Adrenal gland (tissue), 5 donors: ENCODE results near the gene GALNT18.

Experiments used
- POLR2A ChIP-seq, 2 donors: fragments of 450-650 bp; IDR thresholded peaks; one replicate each; pipeline ENCODE4 v1.6.1; 2017; ENCODE audit warnings: antibody characterized with exemption in 2 of 2, mild to moderate bottlenecking in 2 of 2, moderate library complexity in 1 of 2
- TF ChIP-seq, protein P1 (sequence below), 6 experiments: fragments of 450-650 bp in 4 of 6; fragments of 200-600 bp in 2 of 6; sonication (generic) in 1 of 6; IDR thresholded peaks; 1 replicate in 5 of 6; 2 replicates in 1 of 6; pipeline versions ENCODE4 v1.5.1 to v1.8.0; 2016 to 2021; ENCODE audit warnings: antibody characterized with exemption in 6 of 6, mild to moderate bottlenecking in 2 of 6, moderate library complexity in 1 of 6
- donor health status: DM: no; HTN: no; CAD: no.

DNA sequence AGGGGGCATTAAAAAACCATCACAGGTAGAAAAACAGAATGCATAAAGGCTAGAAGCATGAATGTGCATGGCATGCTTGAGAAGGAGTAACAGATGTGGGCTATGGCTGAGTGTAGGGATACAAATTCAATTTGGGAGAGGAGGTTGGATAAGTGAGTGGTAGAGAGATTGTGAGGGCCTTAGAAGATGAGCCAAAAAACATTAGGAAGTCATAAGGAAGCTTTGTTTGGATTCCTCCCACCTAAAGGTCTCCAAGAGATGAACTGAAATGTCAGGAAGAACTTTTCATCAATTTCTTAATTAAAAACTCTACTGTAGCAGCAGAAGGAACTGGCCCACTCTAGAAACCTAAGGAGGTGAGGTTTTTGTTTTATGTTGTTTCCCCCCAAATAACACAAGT, 227.6 kb downstream of the GALNT18 start:
- TF ChIP-seq, protein P1, sequence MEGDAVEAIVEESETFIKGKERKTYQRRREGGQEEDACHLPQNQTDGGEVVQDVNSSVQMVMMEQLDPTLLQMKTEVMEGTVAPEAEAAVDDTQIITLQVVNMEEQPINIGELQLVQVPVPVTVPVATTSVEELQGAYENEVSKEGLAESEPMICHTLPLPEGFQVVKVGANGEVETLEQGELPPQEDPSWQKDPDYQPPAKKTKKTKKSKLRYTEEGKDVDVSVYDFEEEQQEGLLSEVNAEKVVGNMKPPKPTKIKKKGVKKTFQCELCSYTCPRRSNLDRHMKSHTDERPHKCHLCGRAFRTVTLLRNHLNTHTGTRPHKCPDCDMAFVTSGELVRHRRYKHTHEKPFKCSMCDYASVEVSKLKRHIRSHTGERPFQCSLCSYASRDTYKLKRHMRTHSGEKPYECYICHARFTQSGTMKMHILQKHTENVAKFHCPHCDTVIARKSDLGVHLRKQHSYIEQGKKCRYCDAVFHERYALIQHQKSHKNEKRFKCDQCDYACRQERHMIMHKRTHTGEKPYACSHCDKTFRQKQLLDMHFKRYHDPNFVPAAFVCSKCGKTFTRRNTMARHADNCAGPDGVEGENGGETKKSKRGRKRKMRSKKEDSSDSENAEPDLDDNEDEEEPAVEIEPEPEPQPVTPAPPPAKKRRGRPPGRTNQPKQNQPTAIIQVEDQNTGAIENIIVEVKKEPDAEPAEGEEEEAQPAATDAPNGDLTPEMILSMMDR (IDR thresholded peaks at IDR 0.05), result no peak
- TF ChIP-seq POLR2A (IDR thresholded peaks at IDR 0.05), result no peak
